SU-DHL-6 (cell line): ENCODE measurements around the gene GOLM1.

Experiments used
- EZH2phosphoT487 ChIP-seq: fragments of 200-600 bp; sonication (generic), shearing (Covaris generic); conservative IDR thresholded peaks from 2 replicates; pipeline ENCODE4 v1.6.1; 2018; ENCODE audit warnings: mild to moderate bottlenecking, antibody characterized with exemption, low read length, moderate library complexity, mixed read lengths
- TF ChIP-seq, protein P1 (sequence below): fragments of 200-600 bp; sonication (generic); IDR thresholded peaks from one replicate; pipeline ENCODE4 v1.5.1; 2017; ENCODE audit warnings: antibody characterized with exemption, mild to moderate bottlenecking, low read length, moderate library complexity; ENCODE audit not compliant: insufficient read depth, poor library complexity, severe bottlenecking

DNA sequence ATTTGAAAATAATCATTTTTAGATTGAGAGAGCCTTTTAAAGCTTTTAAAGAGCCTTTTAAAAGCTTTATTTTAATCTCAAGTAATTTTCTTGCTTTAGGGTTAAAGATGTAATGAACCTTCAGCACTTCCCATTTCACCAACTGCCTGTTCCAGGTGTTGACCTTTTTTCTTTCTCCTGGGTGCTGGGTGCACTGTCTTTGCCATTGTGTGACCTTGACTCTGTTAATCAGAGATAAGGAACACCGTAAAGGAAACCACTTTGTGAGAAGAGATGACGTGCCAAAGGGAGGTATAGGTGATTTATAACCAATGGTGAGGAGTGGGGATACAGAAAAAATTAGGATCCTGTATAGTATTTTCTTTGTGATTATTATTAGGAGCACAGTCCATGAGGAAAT is 90.2 kb downstream of the GOLM1 start:
- TF ChIP-seq, protein P1, sequence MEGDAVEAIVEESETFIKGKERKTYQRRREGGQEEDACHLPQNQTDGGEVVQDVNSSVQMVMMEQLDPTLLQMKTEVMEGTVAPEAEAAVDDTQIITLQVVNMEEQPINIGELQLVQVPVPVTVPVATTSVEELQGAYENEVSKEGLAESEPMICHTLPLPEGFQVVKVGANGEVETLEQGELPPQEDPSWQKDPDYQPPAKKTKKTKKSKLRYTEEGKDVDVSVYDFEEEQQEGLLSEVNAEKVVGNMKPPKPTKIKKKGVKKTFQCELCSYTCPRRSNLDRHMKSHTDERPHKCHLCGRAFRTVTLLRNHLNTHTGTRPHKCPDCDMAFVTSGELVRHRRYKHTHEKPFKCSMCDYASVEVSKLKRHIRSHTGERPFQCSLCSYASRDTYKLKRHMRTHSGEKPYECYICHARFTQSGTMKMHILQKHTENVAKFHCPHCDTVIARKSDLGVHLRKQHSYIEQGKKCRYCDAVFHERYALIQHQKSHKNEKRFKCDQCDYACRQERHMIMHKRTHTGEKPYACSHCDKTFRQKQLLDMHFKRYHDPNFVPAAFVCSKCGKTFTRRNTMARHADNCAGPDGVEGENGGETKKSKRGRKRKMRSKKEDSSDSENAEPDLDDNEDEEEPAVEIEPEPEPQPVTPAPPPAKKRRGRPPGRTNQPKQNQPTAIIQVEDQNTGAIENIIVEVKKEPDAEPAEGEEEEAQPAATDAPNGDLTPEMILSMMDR, result no peak
- no peak for TF ChIP-seq EZH2phosphoT487
